ENCODE data around the gene MUC5B. TPM values are rescaled to one million over a fixed set of nuclear protein-coding genes. Genes with fewer than 3 reads are reported as not detected.

Gene MUC5B
- total and polyA plus RNA-seq, 2 of the 13 experiments (the other 11 are each of a cell fraction or from before 2014, with no cell fraction given): 0.01 TPM; not detected in 1

GRCh38 chr11:1262172-1263006 is 39.5 kb downstream of the MUC5B start (continued):
- TF ChIP-seq SNAPC4 (CRISPR knock-in tag; IDR thresholded peaks at IDR 0.05) (0 out of 2 replicates have a peak, but pooled peaks have one; percentile 41), FOSL1 (CRISPR knock-in tag; IDR thresholded peaks at IDR 0.05; ENCODE audit: borderline replicate concordance) (no peak), NFE2L1 (CRISPR knock-in tag; IDR thresholded peaks at IDR 0.05; ENCODE audit: borderline replicate concordance) (no peak), ZNF792 (CRISPR knock-in tag; IDR thresholded peaks at IDR 0.05) (peak; percentile 54; the same call in 1 of the 2 replicates), AKAP8 (CRISPR knock-in tag; IDR thresholded peaks at IDR 0.05) (peak; percentile 63; the same call in 1 of the 2 replicates), SIX4 (CRISPR knock-in tag; IDR thresholded peaks at IDR 0.05) (no peak), GATAD1 (CRISPR knock-in tag; IDR thresholded peaks at IDR 0.05) (peak; percentile 86), CREM (IDR thresholded peaks at IDR 0.05) (peak; percentile 57; the same call in 1 of the 2 replicates), CREM (CRISPR knock-in tag; IDR thresholded peaks at IDR 0.05) (no peak), BHLHE40 (IDR thresholded peaks at IDR 0.05; ENCODE audit: low read length) (peak; percentile 98), CSRNP1 (CRISPR knock-in tag; IDR thresholded peaks at IDR 0.05) (0 out of 2 replicates have a peak, but pooled peaks have one; percentile 39), SNAI1 (CRISPR knock-in tag; IDR thresholded peaks at IDR 0.05; ENCODE audit: borderline replicate concordance) (peak; percentile 55; the same call in 1 of the 2 replicates), NCOA1 (CRISPR knock-in tag; IDR thresholded peaks at IDR 0.05) (no peak), ZNF773 (CRISPR knock-in tag; IDR thresholded peaks at IDR 0.05; ENCODE audit: borderline replicate concordance) (0 out of 2 replicates have a peak, but pooled peaks have one; percentile 58), ZNF607 (CRISPR knock-in tag; IDR thresholded peaks at IDR 0.05; ENCODE audit: borderline replicate concordance) (0 out of 2 replicates have a peak, but pooled peaks have one; percentile 5), HNRNPUL1 (IDR thresholded peaks at IDR 0.05; ENCODE audit: low read depth, low read length) (no peak), ZNF704 (CRISPR knock-in tag; IDR thresholded peaks at IDR 0.05; ENCODE audit: borderline replicate concordance) (no peak; the same call in 1 of the 2 replicates), ZNF33B (CRISPR knock-in tag; IDR thresholded peaks at IDR 0.05) (0 out of 2 replicates have a peak, but pooled peaks have one; percentile 40), SATB2 (CRISPR knock-in tag; IDR thresholded peaks at IDR 0.05) (no peak)
- TF ChIP-seq, protein P1, sequence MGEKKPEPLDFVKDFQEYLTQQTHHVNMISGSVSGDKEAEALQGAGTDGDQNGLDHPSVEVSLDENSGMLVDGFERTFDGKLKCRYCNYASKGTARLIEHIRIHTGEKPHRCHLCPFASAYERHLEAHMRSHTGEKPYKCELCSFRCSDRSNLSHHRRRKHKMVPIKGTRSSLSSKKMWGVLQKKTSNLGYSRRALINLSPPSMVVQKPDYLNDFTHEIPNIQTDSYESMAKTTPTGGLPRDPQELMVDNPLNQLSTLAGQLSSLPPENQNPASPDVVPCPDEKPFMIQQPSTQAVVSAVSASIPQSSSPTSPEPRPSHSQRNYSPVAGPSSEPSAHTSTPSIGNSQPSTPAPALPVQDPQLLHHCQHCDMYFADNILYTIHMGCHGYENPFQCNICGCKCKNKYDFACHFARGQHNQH (CRISPR knock-in tag; IDR thresholded peaks at IDR 0.05): peak; percentile 62; the same call in 1 of the 2 replicates

All from HepG2 (cell line).